ENCODE data around the gene SLC31A2.

Gene SLC31A2

GRCh38 chr9:113186137-113186755 lies 35.4 kb downstream of the SLC31A2 start:
- no peak for DNase-seq (ENCODE audit: low read depth)

- DNase-seq (ENCODE audit: low read depth), result no peak
Observed at GRCh38 chr9:113187929-113188595, 37.3 kb downstream of the SLC31A2 start.

- DNase-seq (ENCODE audit: low read depth), result no peak
Observed at GRCh38 chr9:113192455-113192854, 41.6 kb downstream of the SLC31A2 start.

GRCh38 chr9:113199683-113200329 lies 49.0 kb downstream of the SLC31A2 start:
- no peak for DNase-seq (ENCODE audit: low read depth)

GRCh38 chr9:113205432-113205831 lies 54.6 kb downstream of the SLC31A2 start:
- DNase-seq (ENCODE audit: low read depth), result no peak

GRCh38 chr9:113205861-113206260 lies 55.1 kb downstream of the SLC31A2 start:
- no peak for DNase-seq (ENCODE audit: low read depth)

GRCh38 chr9:113210815-113211214 lies 60.0 kb downstream of the SLC31A2 start:
- no peak for DNase-seq (ENCODE audit: low read depth)

Data from stimulated activated CD8-positive, alpha-beta memory T cell treated with anti-CD3 and anti-CD28 coated beads, Interleukin-4, amount 100 ng/mL, for 24 hours (primary cell).